HG03469 (cell line): Measurements from ENCODE around the gene RHOJ.
"Not testable (repeated sequence)": the region's sequence is repeated elsewhere in the genome, so short reads cannot be mapped to it uniquely, and the experiment has no call there.

Experiments used
- ATAC-seq: cut with Tn5 transposase; IDR thresholded peaks from one replicate; pipeline ENCODE4 v1.9.1; 2021; ENCODE audit warnings: mild to moderate bottlenecking, moderate library complexity, moderate number of reproducible peaks; ENCODE audit not compliant: unreplicated experiment

The RHOJ gene

DNA sequence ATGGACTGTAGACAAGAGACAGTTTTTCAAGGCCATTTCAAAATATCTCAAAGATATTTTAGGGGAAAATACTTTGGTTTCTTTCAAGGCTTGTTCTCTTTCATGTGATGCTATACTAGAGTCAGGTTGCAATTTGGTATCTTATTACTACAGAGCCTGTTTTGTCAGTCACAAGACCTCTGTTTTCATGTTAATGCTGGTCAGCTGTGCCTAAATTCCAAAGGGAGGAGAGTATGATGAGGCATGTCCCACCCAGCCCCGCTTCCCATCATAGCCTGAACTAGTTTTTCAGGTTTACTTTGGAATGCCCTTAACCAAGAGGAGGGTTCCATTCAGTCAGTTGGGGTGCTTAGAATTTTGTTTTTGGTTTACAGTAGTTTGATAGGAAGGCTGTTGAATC is 61.9 kb downstream of the RHOJ start:
- no peak for ATAC-seq

DNA sequence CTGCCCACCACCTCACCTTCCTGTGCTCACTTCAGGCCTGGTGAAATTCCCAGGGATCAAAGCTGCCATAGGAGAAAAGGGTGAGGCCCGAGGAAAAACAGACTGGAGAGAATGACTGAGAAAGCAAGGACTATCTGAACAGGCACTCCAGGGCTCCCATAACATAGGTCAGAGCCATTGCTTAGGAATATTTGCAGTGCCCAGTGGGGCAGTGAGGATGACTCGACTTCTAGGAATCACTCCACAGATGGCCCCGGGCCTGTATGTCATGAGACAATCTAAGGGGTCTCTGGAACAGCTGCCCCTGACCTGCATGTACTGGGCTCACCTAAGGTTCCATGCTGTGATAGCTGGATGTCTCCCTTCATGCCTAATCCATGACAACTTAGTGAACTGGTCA is 62.9 kb downstream of the RHOJ start:
- ATAC-seq, result no peak

DNA sequence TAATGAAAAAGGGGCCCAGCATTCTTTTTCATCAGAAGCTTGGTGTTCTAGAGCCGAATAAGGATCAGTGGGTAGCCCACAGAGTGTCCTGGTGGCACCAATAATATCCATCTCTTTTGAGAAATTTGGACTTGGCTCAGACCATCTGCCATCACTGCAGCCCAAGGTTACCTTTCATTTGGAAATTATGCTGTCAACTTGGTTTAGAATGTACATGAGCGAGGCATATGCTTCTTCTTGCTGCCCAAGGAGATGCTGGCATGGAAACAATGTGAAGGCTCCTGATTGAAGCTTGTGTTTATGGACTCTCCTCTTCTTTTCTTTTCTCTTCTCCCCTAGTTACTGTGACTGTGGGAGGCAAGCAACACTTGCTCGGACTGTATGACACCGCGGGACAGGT is 64.5 kb downstream of the RHOJ start:
- no peak for ATAC-seq

DNA sequence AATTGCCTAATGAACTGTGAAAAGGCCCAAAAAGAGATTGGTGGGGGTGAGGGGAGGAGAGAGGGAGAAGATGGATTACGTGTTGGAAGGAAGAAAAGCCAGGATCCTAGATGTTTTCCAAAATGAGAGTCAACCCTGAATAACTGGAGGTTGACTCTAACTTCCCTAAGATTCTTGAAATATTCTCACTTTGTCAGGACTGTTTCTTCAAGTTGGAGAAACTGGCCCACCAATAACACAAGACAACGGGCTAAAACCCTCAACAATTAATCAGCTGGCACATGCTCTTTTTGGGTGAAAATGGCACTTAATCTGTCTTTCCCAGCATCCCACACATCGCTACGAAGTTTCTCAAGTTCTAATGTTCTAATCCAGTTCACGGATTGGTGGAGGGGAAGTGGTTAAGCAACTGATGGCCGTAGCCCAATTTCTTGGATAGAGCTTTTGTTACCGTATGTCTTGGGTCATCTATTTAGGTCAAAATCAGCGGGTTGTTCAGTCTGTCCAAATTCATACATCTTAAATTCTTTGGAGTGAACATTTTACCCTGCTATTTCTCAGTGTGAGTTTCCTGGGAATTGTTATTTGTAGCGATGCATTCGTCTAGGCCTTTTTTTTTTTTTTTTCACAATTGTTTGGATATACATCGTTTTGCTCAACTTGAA is 65.5 kb downstream of the RHOJ start:
- no peak for ATAC-seq

DNA sequence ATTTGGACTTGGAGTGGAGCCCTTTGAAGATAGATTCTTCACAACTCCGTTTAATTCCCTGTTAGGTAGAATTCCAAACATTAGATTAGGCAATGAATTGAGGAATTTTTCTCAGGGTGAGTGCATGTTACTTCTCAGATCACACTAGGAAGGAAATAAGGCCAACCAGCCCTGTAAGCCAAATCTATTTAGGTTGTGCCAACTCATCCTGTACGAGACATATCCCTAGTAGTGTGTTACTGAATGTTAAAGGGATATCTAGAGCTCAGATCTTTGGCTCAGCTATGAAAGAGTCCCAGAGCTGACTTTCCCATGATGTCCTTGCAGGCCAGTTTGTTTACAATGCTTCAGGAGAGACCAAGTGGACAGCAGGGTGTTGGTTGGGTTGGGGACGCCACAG is 68.9 kb downstream of the RHOJ start:
- no peak for ATAC-seq

DNA sequence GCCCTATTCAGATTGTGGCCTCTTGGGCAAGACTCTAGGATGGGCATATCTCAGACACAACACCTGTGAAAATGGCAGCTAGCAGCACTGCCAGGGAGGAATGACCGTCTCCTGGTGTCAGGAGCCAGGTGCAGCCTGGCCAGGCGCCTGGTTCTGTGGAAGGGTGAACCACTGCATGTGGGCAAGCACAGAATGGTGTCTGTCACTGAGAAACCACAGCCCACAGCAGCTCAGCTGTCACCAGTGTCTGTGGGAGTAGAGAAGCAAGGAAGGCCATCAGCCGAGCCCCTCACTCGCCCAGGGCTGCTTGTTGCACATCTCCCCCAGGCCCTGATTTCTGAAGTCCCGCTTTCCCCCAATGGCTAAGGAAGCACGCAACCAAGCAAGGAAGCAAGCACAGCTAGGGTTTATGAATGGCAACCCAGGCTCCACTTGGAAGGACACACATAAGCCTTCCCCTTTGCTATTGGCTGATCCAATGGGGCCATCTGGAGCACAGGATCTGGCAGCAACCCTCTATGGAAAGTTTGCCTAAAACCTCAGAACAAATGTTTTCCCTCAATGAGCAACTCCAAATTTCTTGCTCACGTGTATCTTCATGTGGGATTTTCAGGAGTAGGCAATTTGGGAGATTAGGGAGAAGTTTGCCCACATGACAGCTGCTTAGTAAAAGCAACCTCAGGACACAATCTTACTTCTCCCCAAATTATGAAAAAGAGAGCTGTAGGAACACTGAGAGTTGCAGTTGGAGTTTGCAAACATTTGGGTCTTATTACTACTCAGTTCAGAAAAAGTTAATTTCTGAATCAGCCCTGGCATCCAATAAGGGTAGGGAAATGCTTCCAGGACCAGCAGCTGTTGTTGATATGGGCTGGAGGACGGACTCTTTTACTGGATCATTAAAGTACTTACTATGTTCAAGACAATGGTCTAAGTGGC is 69.7 kb downstream of the RHOJ start:
- no peak for ATAC-seq

DNA sequence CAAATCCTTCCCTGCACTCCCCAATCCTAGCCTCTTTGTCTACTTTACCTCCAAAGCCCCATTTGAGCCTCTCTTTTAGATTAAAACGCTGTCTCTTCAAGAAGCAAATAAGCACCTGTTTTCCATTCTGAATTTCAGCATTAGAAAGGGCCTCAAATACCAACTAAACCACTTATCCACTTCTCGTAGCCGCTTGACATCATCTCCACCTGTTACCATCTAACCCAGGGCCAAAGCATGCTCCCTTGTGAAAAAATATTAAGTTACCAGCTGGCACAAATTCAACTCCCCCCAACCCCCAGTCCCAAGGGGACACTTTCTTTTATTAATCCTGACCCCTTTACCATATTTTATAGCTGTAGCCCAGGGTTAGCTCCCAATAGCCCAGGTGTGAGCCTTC is 71.4 kb downstream of the RHOJ start:
- no peak for ATAC-seq

DNA sequence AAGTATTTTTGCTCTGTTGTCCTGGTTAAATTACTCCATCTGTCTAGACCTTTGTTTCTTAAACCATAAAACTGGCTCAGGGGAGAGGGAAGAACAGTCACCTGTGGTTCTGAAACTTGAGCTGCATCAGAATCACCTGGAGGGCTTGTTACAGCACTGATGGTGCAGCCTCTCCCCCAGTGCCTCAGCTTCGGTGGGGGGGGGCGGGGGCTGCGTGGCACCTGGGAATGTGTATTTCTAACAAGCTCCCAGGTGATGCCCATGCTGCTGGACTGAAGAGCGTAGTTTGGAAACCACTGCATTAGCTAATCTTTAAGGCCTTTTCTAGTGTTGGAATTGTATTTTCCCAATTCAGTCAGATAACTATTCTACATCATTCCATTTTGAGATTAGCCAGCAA is 71.8 kb downstream of the RHOJ start:
- no peak for ATAC-seq

DNA sequence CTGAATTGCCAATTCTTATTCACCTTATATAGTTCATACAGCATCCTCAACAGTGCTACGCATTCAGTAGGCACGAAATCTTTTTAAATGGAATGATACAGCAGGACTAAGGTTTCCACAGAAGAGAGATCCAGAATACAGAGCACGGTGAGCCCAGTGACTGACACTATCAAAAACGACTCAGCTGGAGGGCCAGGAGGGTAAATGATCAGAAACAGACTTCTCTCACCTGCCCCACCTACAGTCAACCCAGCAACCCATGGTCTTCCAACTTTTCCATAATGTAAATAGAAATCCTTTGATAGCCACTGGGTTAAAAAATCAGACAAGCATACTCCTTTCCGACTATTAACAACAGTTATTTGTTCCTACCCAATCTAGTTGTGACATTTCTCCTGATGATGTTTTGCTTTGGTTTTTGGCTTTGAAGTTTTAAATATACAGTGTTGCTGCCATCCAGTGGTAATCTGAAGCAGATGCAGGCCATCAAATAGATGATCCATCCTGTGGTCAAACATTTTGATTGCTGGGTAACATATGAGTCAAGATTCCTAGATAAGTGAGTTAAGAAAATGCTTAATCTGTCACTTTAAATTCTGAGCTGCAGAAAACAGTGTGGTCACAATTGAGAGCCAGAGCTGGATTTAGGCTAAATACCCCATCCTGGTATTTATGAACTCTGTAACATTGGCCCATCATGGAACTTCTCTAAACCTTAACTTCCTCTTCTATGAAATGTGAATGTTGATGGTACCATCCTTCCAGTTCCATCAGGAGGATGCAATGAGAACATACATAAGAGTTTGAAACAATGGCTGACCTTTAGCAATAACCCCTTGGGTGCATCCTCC is 72.5 kb downstream of the RHOJ start:
- ATAC-seq, result peak; percentile 64

DNA sequence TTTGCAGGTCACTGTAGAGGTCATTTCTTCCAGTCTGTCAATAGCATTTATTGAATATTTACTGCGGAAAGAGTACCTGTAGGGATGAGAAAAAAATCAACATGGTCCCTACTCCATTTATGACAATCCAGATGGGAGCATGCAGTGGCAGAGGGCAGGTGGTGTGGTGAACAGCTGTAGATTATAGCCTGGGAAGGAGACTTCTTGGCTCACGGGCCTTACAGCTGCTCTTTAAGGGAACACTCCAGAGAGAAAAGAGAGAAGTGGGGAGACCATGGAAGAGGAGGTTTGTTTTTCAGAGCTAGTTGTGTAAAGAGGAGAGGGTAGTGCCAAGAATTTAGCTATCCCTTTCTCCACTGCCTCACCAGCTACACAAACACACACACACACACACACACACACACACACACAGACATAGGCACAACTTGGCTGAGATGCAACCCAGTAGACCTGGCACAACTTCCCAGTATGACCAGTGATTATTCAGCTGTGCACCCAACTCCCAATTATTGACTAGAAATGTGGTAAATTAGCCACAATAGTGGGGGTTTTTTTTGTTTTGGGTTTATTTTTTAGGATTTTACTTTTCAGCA is 73.4 kb downstream of the RHOJ start:
- no peak for ATAC-seq

DNA sequence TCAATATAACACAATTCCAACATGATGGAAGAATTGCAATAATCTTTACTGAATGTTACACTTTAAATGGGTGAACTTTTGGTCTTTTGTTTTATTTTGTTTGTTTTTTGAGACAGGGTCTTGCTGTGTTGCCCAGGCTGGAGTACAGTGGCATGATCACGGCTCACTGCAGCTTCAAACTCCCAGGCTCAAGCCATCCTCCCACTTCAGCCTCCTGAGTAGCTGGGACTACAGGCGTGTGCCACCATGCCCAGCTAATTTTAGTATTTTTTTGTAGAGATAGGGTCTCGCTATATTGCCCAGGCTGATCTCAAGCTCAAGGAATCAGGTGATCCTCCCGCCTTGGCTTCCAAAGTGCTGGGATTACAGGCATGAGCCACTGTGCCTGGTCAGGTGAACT is 75.7 kb downstream of the RHOJ start:
- not testable (repeated sequence) for ATAC-seq

DNA sequence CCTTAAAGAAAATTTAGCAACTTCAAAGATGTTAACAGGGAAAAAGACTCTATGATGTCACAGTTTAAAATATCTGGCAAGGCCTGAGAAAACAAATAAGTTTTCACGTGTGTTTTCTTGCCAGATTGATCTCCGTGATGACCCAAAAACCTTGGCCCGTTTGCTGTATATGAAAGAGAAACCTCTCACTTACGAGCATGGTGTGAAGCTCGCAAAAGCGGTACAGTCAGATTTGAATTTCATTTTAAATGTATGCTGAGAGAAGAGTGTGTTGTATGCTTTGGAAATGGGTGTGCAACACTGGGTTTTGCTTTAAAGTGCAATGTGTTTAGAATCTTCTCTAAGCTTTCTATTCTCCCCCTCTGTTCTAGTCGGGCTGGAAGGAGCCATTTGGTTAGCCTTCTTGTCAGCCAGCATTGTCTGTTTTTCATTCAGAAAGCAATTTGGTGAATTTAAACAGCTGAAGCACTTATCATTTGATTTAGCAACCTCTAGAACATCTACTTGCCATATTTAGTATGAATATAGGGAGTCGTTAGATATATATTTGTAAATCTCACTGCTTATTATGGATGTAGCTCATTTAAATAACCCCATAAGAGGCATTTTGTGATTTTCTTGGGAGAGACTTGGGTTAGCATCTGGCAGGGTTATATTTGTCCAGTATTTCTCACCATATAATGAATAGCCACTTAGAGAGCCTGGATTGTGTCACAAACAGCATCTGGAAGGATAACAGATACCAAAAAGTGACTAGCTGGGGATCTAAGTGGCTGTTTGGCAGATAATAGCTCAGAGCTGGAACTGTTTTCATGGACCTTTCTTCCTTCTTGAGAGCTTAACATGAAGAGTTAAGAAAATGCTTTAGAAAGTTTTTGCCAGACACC is 79.0 kb downstream of the RHOJ start:
- ATAC-seq, result peak; percentile 63

DNA sequence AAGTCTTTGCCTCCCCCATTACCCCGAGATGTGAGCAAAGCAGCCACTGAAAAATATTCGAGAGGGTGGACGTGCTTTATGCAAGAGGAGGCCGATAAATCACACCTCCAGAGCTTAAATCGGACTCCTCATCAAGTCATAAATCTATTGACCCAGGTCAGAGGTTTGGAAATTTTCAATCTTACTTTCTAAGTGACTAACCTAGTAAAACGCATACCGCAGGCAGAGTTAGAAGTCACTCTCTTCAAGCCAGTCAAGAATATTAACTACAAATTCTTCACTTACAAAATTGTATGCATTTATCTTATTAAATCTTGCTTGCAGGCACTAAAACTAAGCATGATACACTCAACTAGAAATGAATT is 79.6 kb downstream of the RHOJ start:
- no peak for ATAC-seq

DNA sequence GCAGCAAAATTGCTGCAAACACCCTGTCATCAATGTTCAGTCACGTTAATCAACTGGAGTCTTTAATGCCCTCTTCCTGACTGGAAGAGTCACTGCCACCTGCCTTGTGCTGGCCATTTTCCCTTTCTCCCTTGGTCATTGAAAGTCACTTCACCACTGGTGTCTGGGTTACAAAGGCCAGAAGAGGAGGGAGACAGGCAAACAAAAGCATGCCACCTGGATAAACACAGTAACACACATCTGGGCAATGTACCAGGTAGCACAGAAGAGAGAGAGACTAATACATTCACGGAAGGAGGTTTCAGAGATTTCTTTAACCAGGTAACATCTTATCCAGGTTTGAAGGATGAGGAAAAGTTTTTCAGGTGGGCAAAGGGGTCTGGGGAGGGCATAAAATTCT is 81.8 kb downstream of the RHOJ start:
- ATAC-seq, result no peak

DNA sequence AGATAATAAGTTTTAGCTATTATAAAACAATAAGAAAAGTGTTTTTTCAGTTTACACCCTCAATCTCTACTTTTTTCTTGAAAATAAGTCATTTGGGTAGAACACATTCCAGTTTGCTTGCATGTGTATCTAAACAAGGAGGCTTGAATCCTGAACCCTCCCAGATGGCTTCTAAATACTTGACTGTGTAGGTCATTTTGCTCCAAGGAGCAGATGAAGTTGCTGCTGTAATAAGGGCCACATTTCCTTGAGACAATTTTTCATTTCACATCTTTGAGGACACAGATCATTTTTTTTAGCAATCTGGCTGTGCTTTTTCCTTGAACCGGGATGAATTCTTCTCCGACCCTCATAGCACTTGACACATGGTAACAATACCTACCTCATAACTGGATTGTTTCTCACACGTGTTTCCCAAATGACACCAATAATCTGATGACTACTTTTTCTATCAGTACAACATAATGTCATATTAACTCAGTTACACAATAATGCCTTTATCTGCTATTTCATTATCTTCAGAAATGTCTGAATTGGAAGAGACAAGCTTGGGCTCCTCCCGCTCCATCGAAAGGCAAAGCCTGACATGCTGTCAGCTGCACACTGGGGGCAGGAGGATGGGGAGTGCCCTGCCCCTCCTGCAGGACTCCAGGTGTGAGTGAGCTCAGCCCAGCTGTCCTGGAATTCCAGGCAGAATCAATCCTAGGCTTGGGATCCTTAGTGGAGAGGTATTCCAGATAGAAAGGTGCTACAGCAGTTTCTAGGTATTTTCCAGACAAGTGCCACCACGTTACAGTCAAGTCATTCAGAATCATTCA is 83.6 kb downstream of the RHOJ start:
- no peak for ATAC-seq

DNA sequence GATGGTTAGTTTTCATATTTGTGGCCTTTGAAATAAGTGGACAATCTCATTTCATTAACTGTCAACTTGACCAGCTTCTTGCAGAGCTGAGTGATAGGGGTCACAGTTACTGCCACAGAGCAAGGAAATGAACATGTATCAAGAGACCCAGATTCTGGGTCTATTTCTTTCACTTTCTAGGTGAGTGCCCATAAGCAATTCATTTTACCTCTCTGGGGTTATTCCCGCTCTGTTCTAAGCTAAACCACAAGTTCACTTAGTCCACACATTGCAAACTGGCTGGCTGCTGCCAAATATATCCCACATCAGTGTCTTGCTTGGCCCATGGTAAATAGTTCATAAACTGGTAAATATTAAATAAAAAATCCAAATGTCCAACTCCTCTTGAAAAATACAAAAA is 84.6 kb downstream of the RHOJ start:
- no peak for ATAC-seq

DNA sequence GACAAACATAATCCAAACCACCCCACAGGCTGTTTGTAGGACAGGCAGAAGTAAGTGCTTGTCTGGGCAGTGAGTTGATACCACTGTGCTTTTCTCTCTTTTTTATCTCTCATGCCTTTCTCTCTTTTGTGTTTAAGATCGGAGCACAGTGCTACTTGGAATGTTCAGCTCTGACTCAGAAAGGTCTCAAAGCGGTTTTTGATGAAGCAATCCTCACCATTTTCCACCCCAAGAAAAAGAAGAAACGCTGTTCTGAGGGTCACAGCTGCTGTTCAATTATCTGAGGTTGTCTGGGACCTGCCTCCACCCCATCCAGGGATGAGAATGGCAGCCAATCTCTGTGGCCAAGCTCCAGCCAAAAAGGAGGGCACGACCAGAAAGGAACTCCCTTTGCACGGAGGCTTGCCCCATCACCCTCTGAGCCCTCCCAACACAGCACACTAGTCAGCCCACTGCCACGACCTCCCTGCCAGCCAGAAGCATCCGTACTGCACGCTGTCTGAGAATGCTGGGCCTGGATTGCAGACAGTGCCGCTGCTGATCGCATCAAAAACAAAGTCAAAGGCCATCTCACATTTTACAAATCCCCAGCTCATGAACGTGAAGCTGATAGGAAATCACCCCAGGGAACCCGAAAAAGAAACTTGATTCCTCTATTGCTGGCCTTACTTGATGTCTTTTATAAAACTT is 86.6 kb downstream of the RHOJ start:
- no peak for ATAC-seq

DNA sequence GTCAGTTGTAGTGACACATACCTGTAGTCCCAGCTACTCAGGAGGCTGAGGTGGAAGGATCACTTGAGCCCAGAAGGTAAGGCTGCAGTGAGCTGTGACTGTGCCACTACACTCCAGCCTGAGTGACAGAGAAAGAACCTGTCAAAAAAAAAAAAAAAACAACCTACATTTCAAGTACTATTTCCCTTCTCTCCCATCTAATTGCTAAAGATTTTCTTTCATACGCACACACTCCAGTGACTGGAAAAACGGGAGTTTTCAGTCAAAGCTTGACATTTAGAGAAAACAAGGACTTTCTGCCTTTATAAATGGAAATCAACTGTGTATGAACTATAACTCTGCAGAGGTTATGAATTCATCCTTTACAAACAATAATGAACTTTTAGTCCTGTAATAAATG is 88.6 kb downstream of the RHOJ start:
- ATAC-seq, result no peak

DNA sequence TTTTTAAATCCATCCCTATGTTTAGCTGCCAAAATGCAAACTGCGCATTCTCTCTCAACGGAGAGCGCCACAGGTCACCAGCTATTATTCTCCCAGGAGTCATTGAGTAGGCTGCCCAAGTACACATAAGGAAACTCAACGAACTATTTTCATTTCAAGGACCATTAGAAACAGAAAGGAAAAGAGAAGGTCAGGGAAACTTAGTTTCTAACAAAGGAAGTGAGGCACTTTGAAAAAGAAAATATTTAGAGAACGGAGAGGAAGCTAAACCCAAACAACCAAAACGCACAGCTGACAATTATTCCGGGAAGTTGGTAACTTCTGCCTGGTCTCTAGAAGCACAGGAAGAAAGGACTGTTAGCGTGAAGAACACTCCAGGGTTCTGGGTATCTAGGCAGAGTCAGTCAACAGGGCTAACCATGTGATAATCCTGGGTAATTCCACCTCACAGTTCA is 91.0 kb downstream of the RHOJ start:
- ATAC-seq, result no peak
